Smooth muscle cell (in vitro differentiated cells): ENCODE results near the gene PRAMEF20. TPM values are rescaled to one million over a fixed set of nuclear protein-coding genes. Genes with fewer than 3 reads are reported as not detected.
"Not testable (repeated sequence)": the region's sequence is repeated elsewhere in the genome, so short reads cannot be mapped to it uniquely, and the experiment has no call there.

Experiments used
- DNase-seq: peaks from one replicate; lab custom pipeline; 2025; ENCODE audit not compliant: unreplicated experiment; lab: John Stamatoyannopoulos, UW
- H2AFZ ChIP-seq: fragments of 200-600 bp; sonication (generic); 2 replicates; pipeline ENCODE4 v1.6.0; 2016; ENCODE audit warnings: antibody characterized with exemption, low read depth, mild to moderate bottlenecking
- H3F3A ChIP-seq: fragments of 200-600 bp; sonication (generic); 2 replicates; pipeline ENCODE4 v1.6.0; 2017; ENCODE audit warnings: antibody characterized with exemption, low read depth
- H3K27ac ChIP-seq: fragments of 200-600 bp; sonication (generic); 2 replicates; pipeline ENCODE4 v1.5.1; 2016; ENCODE audit warnings: low read depth, mild to moderate bottlenecking
- H3K27me3 ChIP-seq: fragments of 200-600 bp; sonication (generic); 2 replicates; pipeline ENCODE4 v1.6.1; 2016; ENCODE audit warnings: low read depth, mild to moderate bottlenecking
- H3K36me3 ChIP-seq: fragments of 200-600 bp; sonication (generic); 2 replicates; pipeline ENCODE4 v1.5.1; 2016; ENCODE audit warnings: low read depth
- H3K4me1 ChIP-seq: fragments of 200-600 bp; sonication (generic); 2 replicates; pipeline ENCODE4 v1.5.1; 2016; ENCODE audit warnings: low read depth
- H3K4me2 ChIP-seq: fragments of 200-600 bp; sonication (generic); 2 replicates; pipeline ENCODE4 v1.6.0; 2016; ENCODE audit warnings: mild to moderate bottlenecking
- H3K4me3 ChIP-seq: fragments of 200-600 bp; sonication (generic); 2 replicates; pipeline ENCODE4 v1.5.1; 2016; ENCODE audit warnings: mild to moderate bottlenecking
- H3K79me2 ChIP-seq: fragments of 200-600 bp; sonication (generic); 2 replicates; pipeline ENCODE4 v1.6.0; 2016; ENCODE audit warnings: low read depth, mild to moderate bottlenecking
- H3K9ac ChIP-seq: fragments of 200-600 bp; sonication (generic); 2 replicates; pipeline ENCODE4 v1.6.0; 2016; ENCODE audit warnings: low read depth
- H3K9me3 ChIP-seq: fragments of 200-600 bp; sonication (generic); replicated peaks from 2 replicates; pipeline ENCODE4 v1.5.1; 2016; ENCODE audit warnings: low read depth
- H4K20me1 ChIP-seq: fragments of 200-600 bp; sonication (generic); 2 replicates; pipeline ENCODE4 v1.6.0; 2016; ENCODE audit warnings: low read depth
- CTCF ChIP-seq: fragments of 200-600 bp; sonication (generic); IDR thresholded peaks from 2 replicates; pipeline ENCODE4 v1.5.1; 2017; ENCODE audit warnings: borderline replicate concordance, mild to moderate bottlenecking, antibody characterized with exemption; ENCODE audit not compliant: insufficient read depth, poor library complexity, severe bottlenecking
- WGBS: methylation state at CpG from one replicate; pipeline ENCODE4 v1.1.7; 2016; ENCODE audit warnings: low lambda C conversion rate; 5-methylcytosine and 5-hydroxymethylcytosine counted together
- polyA plus RNA-seq: library from polyadenylated mRNA; unstranded; fragments of >200 nt; fragmentation: Nextera tagmentation; extraction: Ambion mirVana; gene quantifications from 2 replicates; pipeline ENCODE4 v1.2.1, GENCODE V29; 2016
- total RNA-seq: library from RNA; depleted of rRNA; stranded (reverse); fragments of >200 nt; gene quantifications from 2 replicates; pipeline ENCODE4 v1.2.3, GENCODE V29; 2014

Gene PRAMEF20
- total and polyA plus RNA-seq, 2 experiments from 2014 or later, result not detected

- Histone ChIP-seq H3K4me2 (no peak overlapping the region), H3F3A (no peaks in the 10 kb centered on the region), H3K9ac (no peak overlapping the region), H3K4me1 (no peaks in the 10 kb centered on the region), H4K20me1 (no peaks in the 10 kb centered on the region), H3K4me3 (no peak overlapping the region), H3K9me3 (peaks cover 5% of the 10 kb centered on the region), H2AFZ (no peak overlapping the region), H3K36me3 (no peaks in the 10 kb centered on the region), H3K79me2 (no peaks in the 10 kb centered on the region), H3K27ac (no peak overlapping the region), H3K27me3 (no peaks in the 10 kb centered on the region)
- TF ChIP-seq CTCF, result no peak
- WGBS, result 82% methylated on average over 3 of the region's 3 CpGs
- DNase-seq, result no peak
Observed at GRCh38 chr1:13435458-13435857, 25.2 kb downstream of the PRAMEF20 start.

DNA sequence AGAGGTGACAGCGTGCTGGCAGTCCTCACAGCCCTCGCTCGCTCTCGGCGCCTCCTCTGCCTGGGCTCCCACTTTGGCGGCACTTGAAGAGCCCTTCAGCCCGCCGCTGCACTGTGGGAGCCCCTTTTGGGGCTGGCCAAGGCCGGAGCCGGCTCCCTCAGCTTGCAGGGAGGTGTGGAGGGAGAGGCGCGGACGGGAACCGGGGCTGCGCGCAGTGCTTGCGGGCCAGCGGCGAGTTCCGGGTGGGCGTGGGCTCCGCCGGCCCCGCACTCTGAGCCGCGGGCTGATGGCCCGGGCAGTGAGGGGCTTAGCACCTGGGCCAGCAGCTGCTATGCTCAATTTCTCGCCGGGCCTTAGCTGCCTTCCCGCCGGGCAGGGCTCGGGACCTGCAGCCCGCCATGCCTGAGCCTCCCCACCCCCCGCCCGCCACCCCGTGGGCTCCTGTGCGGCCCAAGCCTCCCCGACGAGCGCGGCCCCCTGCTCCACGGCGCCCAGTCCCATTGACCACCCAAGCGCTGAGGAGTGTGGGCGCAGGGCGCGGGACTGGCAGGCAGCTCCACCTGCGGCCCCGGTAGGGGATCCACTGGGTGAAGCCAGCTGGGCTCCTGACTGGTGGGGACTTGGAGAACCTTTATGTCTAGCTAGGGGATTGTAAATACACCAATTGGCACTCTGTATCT lies 29.0 kb downstream of the PRAMEF20 start:
- H4K20me1 ChIP-seq, H3K4me2 ChIP-seq, DNase-seq, H3K36me3 ChIP-seq, H3K27me3 ChIP-seq, H3K9ac ChIP-seq, H3K4me1 ChIP-seq, H3K27ac ChIP-seq, H2AFZ ChIP-seq, H3K79me2 ChIP-seq, H3K9me3 ChIP-seq, H3K4me3 ChIP-seq, H3F3A ChIP-seq: not testable (repeated sequence)
- WGBS, result 94% methylated on average over 45 of the region's 49 CpGs

DNA sequence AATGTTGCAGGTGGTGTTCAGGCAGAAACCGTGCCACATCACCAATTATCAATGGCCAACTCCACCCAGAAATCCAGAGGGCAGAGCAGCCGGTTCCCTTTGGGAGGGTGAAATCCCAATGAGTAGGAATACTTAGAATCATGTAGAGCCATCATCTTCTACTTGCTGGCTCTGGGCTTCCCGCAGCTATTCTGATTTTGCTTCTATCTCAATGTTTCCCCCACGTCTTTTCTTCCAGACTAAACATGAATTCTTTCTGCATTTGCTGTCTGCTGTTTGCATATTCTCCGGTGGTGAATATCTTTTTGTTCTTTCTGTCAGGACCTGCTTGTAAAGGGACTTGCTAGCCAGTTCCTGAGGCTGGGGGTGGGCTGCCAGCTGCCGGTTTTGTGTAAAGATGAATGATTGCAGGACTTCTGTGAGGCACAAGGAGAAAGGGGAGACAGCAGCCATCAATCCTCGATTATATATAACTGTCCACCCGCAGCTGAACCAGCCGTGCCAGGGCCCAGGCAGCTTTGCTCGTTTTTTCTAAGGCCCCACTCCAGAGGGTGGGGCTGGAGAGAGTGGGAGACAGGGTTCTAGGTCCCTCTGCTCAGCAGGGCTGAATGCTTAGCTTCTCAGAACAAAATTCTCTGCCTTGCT lies 33.2 kb downstream of the PRAMEF20 start:
- H3K27ac ChIP-seq, result peak overlapping the region; percentile 31
- no peaks in the 10 kb centered on the region for H3F3A ChIP-seq
- no peaks in the 10 kb centered on the region for H3K4me1 ChIP-seq
- no peaks in the 10 kb centered on the region for H3K36me3 ChIP-seq
- no peak for TF ChIP-seq CTCF
- H3K9ac ChIP-seq, result no peak overlapping the region
- no peaks in the 10 kb centered on the region for H4K20me1 ChIP-seq
- WGBS, result 58% methylated on average over 10 of the region's 10 CpGs
- H3K9me3 ChIP-seq, result no peaks in the 10 kb centered on the region
- H2AFZ ChIP-seq, result no peak overlapping the region
- no peak overlapping the region for H3K4me2 ChIP-seq
- H3K79me2 ChIP-seq, result no peaks in the 10 kb centered on the region
- no peak for DNase-seq
- no peak overlapping the region for H3K4me3 ChIP-seq
- H3K27me3 ChIP-seq, result no peaks in the 10 kb centered on the region

- WGBS, result 67% methylated on average over 7 of the region's 7 CpGs
Observed at GRCh38 chr1:13450204-13450603, 40.0 kb downstream of the PRAMEF20 start.

More at GRCh38 chr1:13450204-13450603, 40.0 kb downstream of the PRAMEF20 start:
- Histone ChIP-seq H3K79me2 (no peaks in the 10 kb centered on the region), H2AFZ (no peak overlapping the region), H3K9me3 (no peaks in the 10 kb centered on the region), H3K36me3 (no peaks in the 10 kb centered on the region), H3K4me2 (no peak overlapping the region), H3K4me1 (no peaks in the 10 kb centered on the region), H3K4me3 (no peak overlapping the region), H3K27me3 (no peaks in the 10 kb centered on the region), H3K27ac (no peak overlapping the region), H3F3A (no peaks in the 10 kb centered on the region), H4K20me1 (no peaks in the 10 kb centered on the region), H3K9ac (no peak overlapping the region)
- no peak for DNase-seq
- TF ChIP-seq CTCF, result no peak
